ENCODE results near the gene TMEM198.

Gene TMEM198

GRCh38 chr2:219543596-219544358 is at the start of gene TMEM198, which contains the start of gene CHPF:
TMEM198 (plus strand) TSS chr2:219544028; CDS start chr2:219544728, 700 bp downstream.
CHPF (minus strand) TSS chr2:219543809; CDS start chr2:219543538, 271 bp downstream.
- peaks cover 26% of the 10 kb centered on the region for H3K36me3 ChIP-seq (ENCODE audit: low read depth)
- DNase-seq (ENCODE audit: low spot score) (peak; percentile 99), ATAC-seq (ENCODE audit: low read depth) (peak; percentile 72)
- H3K27ac ChIP-seq (ENCODE audit: poor library complexity, severe bottlenecking) = peak within 1 kb of the TSS; percentile 79
- TF ChIP-seq CTCF (IDR thresholded peaks at IDR 0.05; ENCODE audit: poor library complexity, severe bottlenecking) = no peak
- H3K4me1 ChIP-seq (ENCODE audit: insufficient read depth, poor library complexity, severe bottlenecking) = no peaks in the 10 kb centered on the region
- no peaks in the 10 kb centered on the region for H3K9me3 ChIP-seq (ENCODE audit: severe bottlenecking)
- H3K27me3 ChIP-seq (ENCODE audit: insufficient read depth, poor library complexity, severe bottlenecking) = no peaks in the 10 kb centered on the region
- H3K4me3 ChIP-seq (ENCODE audit: severe bottlenecking) = peak within 1 kb of the TSS; percentile 80

- Histone ChIP-seq H3K36me3 (ENCODE audit: low read depth) (no peaks in the 10 kb centered on the region), H3K4me3 (ENCODE audit: severe bottlenecking) (no peak overlapping the region), H3K27ac (ENCODE audit: poor library complexity, severe bottlenecking) (no peak overlapping the region), H3K9me3 (ENCODE audit: severe bottlenecking) (no peaks in the 10 kb centered on the region), H3K4me1 (ENCODE audit: insufficient read depth, poor library complexity, severe bottlenecking) (no peaks in the 10 kb centered on the region), H3K27me3 (ENCODE audit: insufficient read depth, poor library complexity, severe bottlenecking) (peaks cover 29% of the 10 kb centered on the region)
- no peak for ATAC-seq (ENCODE audit: low read depth)
- no peak for DNase-seq (ENCODE audit: low spot score)
- TF ChIP-seq CTCF (IDR thresholded peaks at IDR 0.05; ENCODE audit: poor library complexity, severe bottlenecking) = no peak
These were observed 48.8 kb upstream of the TMEM198 start for GRCh38 chr2:219494952-219495530.

- no peaks in the 10 kb centered on the region for H3K4me1 ChIP-seq (ENCODE audit: insufficient read depth, poor library complexity, severe bottlenecking)
- peak; percentile 63 for TF ChIP-seq CTCF (IDR thresholded peaks at IDR 0.05; ENCODE audit: poor library complexity, severe bottlenecking)
- ATAC-seq (ENCODE audit: low read depth) = no peak
These were observed 48.2 kb upstream of the TMEM198 start for GRCh38 chr2:219495531-219496122.

GRCh38 chr2:219496247-219496824 is 47.5 kb upstream of the TMEM198 start:
- no peak for ATAC-seq (ENCODE audit: low read depth)
- Histone ChIP-seq H3K27ac (ENCODE audit: poor library complexity, severe bottlenecking) (no peak overlapping the region), H3K36me3 (ENCODE audit: low read depth) (peaks cover 5% of the 10 kb centered on the region), H3K27me3 (ENCODE audit: insufficient read depth, poor library complexity, severe bottlenecking) (peaks cover 29% of the 10 kb centered on the region), H3K4me3 (ENCODE audit: severe bottlenecking) (no peak overlapping the region), H3K4me1 (ENCODE audit: insufficient read depth, poor library complexity, severe bottlenecking) (no peaks in the 10 kb centered on the region), H3K9me3 (ENCODE audit: severe bottlenecking) (no peaks in the 10 kb centered on the region)
- DNase-seq (ENCODE audit: low spot score) = no peak
- TF ChIP-seq CTCF (IDR thresholded peaks at IDR 0.05; ENCODE audit: poor library complexity, severe bottlenecking) = no peak

More at GRCh38 chr2:219495531-219496122, 48.2 kb upstream of the TMEM198 start:
- no peak for DNase-seq (ENCODE audit: low spot score)
- Histone ChIP-seq H3K27ac (ENCODE audit: poor library complexity, severe bottlenecking) (no peak overlapping the region), H3K36me3 (ENCODE audit: low read depth) (peaks cover 4% of the 10 kb centered on the region; the same call in 1 of the 2 replicates), H3K9me3 (ENCODE audit: severe bottlenecking) (no peaks in the 10 kb centered on the region), H3K27me3 (ENCODE audit: insufficient read depth, poor library complexity, severe bottlenecking) (peaks cover 29% of the 10 kb centered on the region), H3K4me3 (ENCODE audit: severe bottlenecking) (no peak overlapping the region)
